ENCODE results near the gene THAP8.

Gene THAP8

GRCh38 chr19:35992907-35993765 is 60.9 kb downstream of the THAP8 start:
- DNase-seq = no peak

GRCh38 chr19:35991731-35992450 is 62.2 kb downstream of the THAP8 start:
- no peak for DNase-seq

- DNase-seq = no peak
Observed at GRCh38 chr19:35990771-35991730, 63.0 kb downstream of the THAP8 start.

- DNase-seq = no peak
Observed at GRCh38 chr19:35990156-35990555, 63.9 kb downstream of the THAP8 start.

GRCh38 chr19:35988824-35989223 is 65.3 kb downstream of the THAP8 start:
- no peak for DNase-seq

GRCh38 chr19:35987571-35987896 is 66.6 kb downstream of the THAP8 start:
- DNase-seq = no peak

- peak in 1 of 2 donors; percentile 20 for DNase-seq
Observed at GRCh38 chr19:35986664-35987570, 67.2 kb downstream of the THAP8 start.

GRCh38 chr19:35986111-35986510 is 68.0 kb downstream of the THAP8 start:
- no peak for DNase-seq

Data from CD4-positive, alpha-beta T cell treated with Interferon alpha-2 for 1 hour (primary cell).